ENCODE results near the gene QRICH1. TPM values are rescaled to one million over a fixed set of nuclear protein-coding genes. Genes with fewer than 3 reads are reported as not detected.

Gene QRICH1
- total RNA-seq, 6 experiments from 2014 or later: 88.7 to 106 (median 94.6) TPM

- Mint-ChIP-seq H3K27ac (peak overlapping the region; percentile 92), H3K9me3 (peaks cover 3% of the 10 kb centered on the region; the same call in 1 of the 2 replicates), H3K36me3 (ENCODE audit: low read depth) (peaks cover 68% of the 10 kb centered on the region), H3K4me1 (ENCODE audit: low read depth) (peaks cover 66% of the 10 kb centered on the region), H3K27me3 (ENCODE audit: insufficient read depth) (peaks cover 13% of the 10 kb centered on the region), H3K4me3 (peak overlapping the region; percentile 52; the same call in 1 of the 2 replicates)
- DNase-seq: no peak
- TF ChIP-seq CTCF (IDR thresholded peaks at IDR 0.05): no peak
Observed at GRCh38 chr3:49026536-49026935, 67.3 kb downstream of the QRICH1 start.

GRCh38 chr3:49025793-49026520 lies 67.9 kb downstream of the QRICH1 start:
- H3K4me3 Mint-ChIP-seq: 0 out of 2 replicates have a peak overlapping the region, but pooled peaks have one; percentile 3
- peaks cover 15% of the 10 kb centered on the region for H3K27me3 Mint-ChIP-seq (ENCODE audit: insufficient read depth)
- no peak for TF ChIP-seq CTCF (IDR thresholded peaks at IDR 0.05)
- peak overlapping the region; percentile 92 for H3K27ac Mint-ChIP-seq
- peaks cover 3% of the 10 kb centered on the region; the same call in 1 of the 2 replicates for H3K9me3 Mint-ChIP-seq
- no peak for DNase-seq
- peaks cover 64% of the 10 kb centered on the region for H3K36me3 Mint-ChIP-seq (ENCODE audit: low read depth)
- peaks cover 66% of the 10 kb centered on the region for H3K4me1 Mint-ChIP-seq (ENCODE audit: low read depth)

GRCh38 chr3:49025005-49025792 lies 68.7 kb downstream of the QRICH1 start:
- TF ChIP-seq CTCF (IDR thresholded peaks at IDR 0.05): no peak
- Mint-ChIP-seq H3K27ac (peak overlapping the region; percentile 61), H3K27me3 (ENCODE audit: insufficient read depth) (peaks cover 15% of the 10 kb centered on the region), H3K9me3 (peaks cover 3% of the 10 kb centered on the region; the same call in 1 of the 2 replicates), H3K36me3 (ENCODE audit: low read depth) (peaks cover 64% of the 10 kb centered on the region), H3K4me1 (ENCODE audit: low read depth) (peaks cover 68% of the 10 kb centered on the region), H3K4me3 (no peak overlapping the region; the same call in 1 of the 2 replicates)
- no peak for DNase-seq

- Mint-ChIP-seq H3K27me3 (ENCODE audit: insufficient read depth) (peaks cover 15% of the 10 kb centered on the region), H3K4me3 (no peak overlapping the region; the same call in 1 of the 2 replicates), H3K27ac (no peak overlapping the region; the same call in 1 of the 2 replicates), H3K9me3 (peaks cover 3% of the 10 kb centered on the region; the same call in 1 of the 2 replicates), H3K4me1 (ENCODE audit: low read depth) (peaks cover 71% of the 10 kb centered on the region), H3K36me3 (ENCODE audit: low read depth) (peaks cover 62% of the 10 kb centered on the region)
- TF ChIP-seq CTCF (IDR thresholded peaks at IDR 0.05): no peak
- no peak for DNase-seq
Observed at GRCh38 chr3:49024449-49024848, 69.4 kb downstream of the QRICH1 start.

- Mint-ChIP-seq H3K27ac (peak overlapping the region; percentile 95), H3K9me3 (no peaks in the 10 kb centered on the region), H3K36me3 (ENCODE audit: low read depth) (peaks cover 58% of the 10 kb centered on the region), H3K4me1 (ENCODE audit: low read depth) (peaks cover 64% of the 10 kb centered on the region), H3K4me3 (peak overlapping the region; percentile 94), H3K27me3 (ENCODE audit: insufficient read depth) (peaks cover 10% of the 10 kb centered on the region)
- no peak for DNase-seq
- no peak for TF ChIP-seq CTCF (IDR thresholded peaks at IDR 0.05)
Observed at GRCh38 chr3:49023775-49024174, 70.1 kb downstream of the QRICH1 start.
